Measurements from ENCODE around the gene SPTBN1. TPM values are rescaled to one million over a fixed set of nuclear protein-coding genes. Genes with fewer than 3 reads are reported as not detected.
A peak's percentile ranks its signal among the peaks of the same experiment; 100 is the strongest.

Gene SPTBN1
- total RNA-seq, 1 donor from 2014 or later: 554 TPM

DNA sequence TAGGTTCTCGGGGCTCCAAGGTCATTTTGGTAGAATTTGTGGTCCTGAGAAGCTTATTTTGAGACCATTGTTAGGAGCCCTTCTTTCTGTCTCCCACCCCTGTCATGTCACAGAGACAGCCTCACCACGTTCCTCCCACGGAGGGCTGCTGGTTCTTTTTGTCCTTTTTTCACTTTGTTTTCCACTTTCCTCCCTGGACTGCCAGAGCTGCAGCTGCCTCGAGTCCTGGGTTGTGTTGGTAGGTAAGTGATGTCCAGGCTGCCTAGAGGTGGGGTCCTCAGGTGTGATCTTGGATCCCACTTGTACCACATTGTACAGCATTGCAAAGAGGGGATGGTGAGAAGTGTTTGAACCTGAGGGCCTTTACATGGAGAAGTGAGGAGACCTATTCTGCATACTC is 137.1 kb downstream of the SPTBN1 start:
- DNase-seq (ENCODE audit: low spot score): no peak
- intact Hi-C loops (cut with DNase I): no loop called here

DNA sequence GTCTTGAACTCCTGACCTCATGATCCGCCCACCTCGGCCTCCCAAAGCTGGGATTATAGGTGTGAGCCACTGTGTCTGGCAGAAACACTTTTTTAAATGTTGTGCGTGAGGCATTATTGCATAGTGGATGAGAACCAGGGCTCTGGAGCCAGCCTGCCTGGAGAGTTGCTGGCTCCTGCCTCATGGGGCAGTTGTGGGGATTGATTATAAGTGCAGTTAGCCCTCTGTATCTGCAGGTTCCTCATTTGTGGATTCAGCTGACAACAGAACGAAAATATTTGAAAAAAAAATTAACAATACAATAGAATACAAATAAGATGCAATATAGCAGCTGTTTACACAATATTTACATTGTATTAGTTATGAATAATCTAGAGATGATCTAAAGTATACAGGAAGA is 137.9 kb downstream of the SPTBN1 start:
- DNase-seq (ENCODE audit: low spot score): no peak
- intact Hi-C loops (cut with DNase I): no loop called here

DNA sequence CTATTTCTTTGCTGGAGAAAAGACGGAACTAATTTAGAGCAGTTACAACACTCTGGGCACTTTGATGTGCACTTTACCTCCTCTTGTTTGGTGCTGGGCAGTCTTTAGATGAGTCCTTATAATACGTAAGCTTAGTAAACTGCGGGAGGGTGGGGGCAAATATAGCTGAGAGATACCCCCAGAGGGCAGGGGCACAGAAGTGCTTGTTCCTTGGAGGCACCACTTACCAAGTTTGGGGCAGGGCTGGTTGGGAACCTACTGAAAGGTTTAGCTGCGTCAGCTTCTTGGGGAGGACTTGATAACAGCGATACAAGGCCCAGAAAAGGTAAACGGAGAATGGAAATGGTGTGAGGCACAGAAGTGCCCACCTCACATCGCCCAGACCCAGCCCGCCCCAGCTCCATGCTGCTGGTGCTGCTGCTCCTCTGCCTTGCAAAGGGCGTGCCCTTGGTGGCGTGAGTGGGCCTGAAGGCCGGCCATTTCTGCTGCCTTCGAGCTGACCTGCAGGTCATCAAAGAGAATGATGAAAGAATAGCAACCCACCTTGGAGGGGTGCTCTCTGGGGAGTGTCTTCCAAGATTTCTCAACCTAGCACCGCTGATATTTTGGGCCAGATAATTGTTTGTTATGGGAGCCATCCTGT is 139.2 kb downstream of the SPTBN1 start:
- intact Hi-C loops (cut with DNase I): loop anchor here (5.0 kb wide), 1 partner anchor 37 kb away; no protein-coding TSS in a partner anchor
- no peak for DNase-seq (ENCODE audit: low spot score)

DNA sequence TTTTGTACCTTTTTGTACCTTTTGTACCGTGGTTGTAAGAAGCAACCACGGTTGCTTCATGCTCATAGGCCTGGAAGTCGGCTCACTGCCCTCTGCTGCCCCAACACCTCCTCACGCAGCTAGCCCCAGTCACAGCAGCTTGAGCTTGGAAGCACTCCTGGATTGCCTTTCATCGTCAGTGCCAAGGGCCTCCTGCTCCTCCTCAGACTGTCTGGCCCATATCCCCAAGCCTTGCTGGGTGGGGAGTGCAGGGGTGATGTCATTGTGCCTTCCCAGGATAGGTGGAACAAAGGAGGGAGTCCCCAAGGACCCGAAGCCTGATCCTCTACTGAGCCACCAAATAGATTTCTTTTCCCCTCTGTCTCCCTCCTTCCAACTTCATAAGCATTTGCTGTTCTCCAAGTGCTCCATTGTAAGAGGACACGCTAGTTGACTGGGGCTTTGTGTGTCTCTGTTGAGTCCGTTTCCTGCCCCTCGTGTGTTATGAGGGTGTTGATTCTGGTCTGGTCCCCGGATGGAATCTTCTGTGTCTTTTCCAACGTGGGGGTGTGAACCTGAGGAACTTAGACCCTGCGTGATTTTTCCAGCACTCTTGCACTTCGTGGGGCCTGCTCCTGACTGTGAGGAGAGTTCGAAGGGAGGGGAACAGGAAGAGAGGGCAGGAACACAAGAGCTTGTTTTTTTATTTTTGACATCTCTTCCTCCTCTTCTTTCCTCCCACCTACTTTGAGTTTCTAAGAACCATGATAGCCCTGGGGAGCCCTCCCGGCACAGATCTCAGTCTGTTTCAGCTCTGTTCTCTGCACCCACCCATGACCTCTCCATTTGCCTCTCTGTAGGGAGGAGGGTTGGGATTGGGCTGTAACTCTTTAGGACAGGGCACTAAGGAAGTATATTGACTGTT is 140.1 kb downstream of the SPTBN1 start:
- intact Hi-C loops (cut with DNase I): loop anchor here (5.0 kb wide), 1 partner anchor 36 kb away; no protein-coding TSS in a partner anchor
- DNase-seq (ENCODE audit: low spot score): no peak

- peak; percentile 80 for DNase-seq (ENCODE audit: low spot score)
- intact Hi-C loops (cut with DNase I): loop anchor here (5.0 kb wide), 1 partner anchor 35 kb away; no protein-coding TSS in a partner anchor
Observed at GRCh38 chr2:54597153-54597848, 141.2 kb downstream of the SPTBN1 start.

GRCh38 chr2:54598347-54599325 is 142.5 kb downstream of the SPTBN1 start:
- no peak for DNase-seq (ENCODE audit: low spot score)
- intact Hi-C loops (cut with DNase I): loop anchor here (5.0 kb wide), 1 partner anchor 34 kb away; no protein-coding TSS in a partner anchor

- intact Hi-C loops (cut with DNase I): loop anchor here (5.0 kb wide), 1 partner anchor 33 kb away; no protein-coding TSS in a partner anchor
- no peak for DNase-seq (ENCODE audit: low spot score)
Observed at GRCh38 chr2:54599326-54599710, 143.2 kb downstream of the SPTBN1 start.

DNA sequence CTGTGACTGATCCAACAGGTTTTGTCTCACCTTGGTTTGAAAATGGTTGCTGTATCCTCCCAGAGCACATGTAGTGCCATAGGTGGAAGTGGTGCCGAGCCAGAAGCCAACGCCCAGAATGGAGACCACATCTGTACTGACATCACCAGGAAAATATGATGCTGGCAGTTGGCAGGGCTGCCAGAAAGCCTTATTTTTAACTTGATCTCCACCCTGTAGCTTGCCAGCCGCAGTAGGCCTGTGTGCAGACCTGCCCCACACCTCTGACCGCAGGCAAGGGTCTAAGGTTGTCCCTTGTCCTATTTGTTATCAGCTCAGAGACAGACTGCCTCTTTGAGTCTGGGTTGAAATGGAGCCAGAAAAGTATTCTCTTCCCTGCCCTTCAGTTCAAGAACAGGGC is 143.8 kb downstream of the SPTBN1 start:
- peak; percentile 88 for DNase-seq (ENCODE audit: low spot score)
- intact Hi-C loops (cut with DNase I): loop anchor here (5.0 kb wide), 1 partner anchor 32 kb away; no protein-coding TSS in a partner anchor

- intact Hi-C loops (cut with DNase I): no loop called here
- DNase-seq (ENCODE audit: low spot score): no peak
Observed at GRCh38 chr2:54601339-54601738, 145.2 kb downstream of the SPTBN1 start.

- no peak for DNase-seq (ENCODE audit: low spot score)
- intact Hi-C loops (cut with DNase I): no loop called here
Observed at GRCh38 chr2:54602736-54603322, 146.7 kb downstream of the SPTBN1 start.

DNA sequence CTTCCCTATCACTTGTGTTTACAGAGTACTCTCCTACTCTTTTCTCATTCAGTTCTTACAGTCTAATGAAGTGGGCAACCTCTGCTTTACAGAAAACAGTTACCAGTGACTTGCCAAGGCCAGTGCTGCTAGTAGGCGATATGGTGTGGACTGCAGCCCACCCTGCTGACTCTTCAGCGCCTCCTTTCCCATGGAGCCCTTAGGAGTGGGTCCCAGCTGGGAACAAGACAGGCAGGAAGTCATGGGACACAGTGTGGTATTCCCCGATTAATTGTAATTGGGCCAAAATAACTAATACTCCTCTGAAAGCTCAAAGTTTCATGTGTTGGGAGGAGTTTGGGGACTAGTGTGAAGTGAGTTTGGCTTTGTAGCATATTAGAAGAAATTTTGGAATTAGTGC is 147.2 kb downstream of the SPTBN1 start:
- intact Hi-C loops (cut with DNase I): no loop called here
- DNase-seq (ENCODE audit: low spot score): no peak

DNA sequence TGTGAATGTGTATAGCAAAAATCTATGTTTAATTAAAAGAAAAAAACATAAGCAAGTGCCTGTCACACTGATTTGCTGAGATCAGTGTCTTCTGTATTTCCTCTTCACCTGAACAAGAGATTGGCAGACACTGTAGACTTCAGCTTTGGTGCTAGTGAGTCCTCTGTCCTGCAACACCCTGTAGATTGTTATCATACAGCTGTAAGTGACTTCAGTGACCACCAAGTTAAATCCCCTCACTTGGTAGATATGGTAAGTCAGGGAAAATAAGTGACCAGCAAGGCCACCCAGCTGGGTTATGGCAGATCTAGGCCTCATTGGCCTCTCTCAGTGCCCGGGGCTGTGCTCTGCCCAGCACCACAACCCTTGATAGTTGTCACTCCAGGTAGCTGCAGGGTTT is 147.7 kb downstream of the SPTBN1 start:
- no peak for DNase-seq (ENCODE audit: low spot score)
- intact Hi-C loops (cut with DNase I): no loop called here

GRCh38 chr2:54604871-54605270 is 148.7 kb downstream of the SPTBN1 start:
- DNase-seq (ENCODE audit: low spot score): no peak
- intact Hi-C loops (cut with DNase I): no loop called here

DNA sequence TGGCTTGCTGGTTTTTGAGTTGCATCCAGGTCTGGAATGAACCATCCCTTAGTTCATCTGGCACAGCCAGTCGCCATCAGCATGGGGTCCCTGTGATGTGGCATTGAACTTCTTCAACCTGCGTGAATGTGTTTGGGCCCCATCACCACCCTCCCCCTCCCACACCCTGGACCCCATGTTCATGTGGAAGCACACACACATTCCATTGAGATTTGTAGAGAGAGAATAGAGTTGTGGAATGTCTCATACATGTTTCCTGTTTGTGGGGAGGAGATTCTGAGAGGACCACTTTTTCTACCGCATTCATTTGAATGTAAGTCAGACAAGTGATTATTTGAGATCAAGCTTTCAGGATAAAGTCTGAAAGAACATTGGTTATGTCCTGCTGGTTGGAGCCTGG is 149.7 kb downstream of the SPTBN1 start:
- DNase-seq (ENCODE audit: low spot score): no peak
- intact Hi-C loops (cut with DNase I): no loop called here

DNA sequence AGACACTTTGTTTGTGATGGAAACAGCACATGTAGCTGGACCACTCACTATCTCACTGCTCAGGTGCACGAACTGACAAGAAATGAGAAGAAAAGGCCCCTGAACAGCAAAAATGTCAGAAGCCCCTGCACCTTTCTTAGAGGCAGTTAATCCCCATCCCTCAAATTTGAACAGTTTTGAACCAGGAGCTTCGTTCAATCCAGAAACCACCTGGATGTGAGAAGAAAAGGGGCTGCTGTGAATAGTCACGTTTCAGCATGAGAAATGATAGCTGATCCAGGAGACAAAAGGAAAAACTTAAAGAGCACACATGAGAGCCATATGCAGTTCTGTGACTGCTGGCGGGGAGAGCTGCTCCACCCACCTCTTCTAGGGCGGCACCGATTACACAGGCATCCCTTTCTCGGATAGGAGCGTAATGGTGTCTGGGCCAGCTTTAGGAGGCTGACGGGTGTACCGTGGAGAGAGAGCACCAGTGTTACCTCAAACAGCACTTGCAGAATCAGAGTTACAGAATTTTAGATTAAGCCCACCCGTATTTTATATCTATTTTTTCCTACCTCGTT is 150.3 kb downstream of the SPTBN1 start:
- no peak for DNase-seq (ENCODE audit: low spot score)
- intact Hi-C loops (cut with DNase I): no loop called here

DNA sequence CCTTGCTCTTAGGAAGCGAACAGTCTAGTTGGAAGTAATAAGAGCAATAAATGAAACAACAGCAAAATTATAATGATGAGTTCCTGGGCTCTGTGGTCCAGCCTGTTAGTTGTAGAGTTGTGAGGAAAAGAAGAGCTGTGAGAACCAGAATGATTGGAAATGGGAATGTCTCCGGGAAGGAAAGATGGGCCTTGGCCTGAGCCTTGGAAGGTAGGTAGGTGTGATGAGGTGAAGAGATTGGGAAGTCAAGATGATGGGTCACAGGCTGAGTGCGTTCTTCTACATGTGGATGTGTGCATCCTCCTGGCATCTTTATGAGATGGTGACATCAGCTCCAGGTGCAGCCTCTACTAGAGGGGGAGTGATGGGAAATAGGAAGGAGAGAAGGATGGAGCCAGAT is 152.1 kb downstream of the SPTBN1 start:
- DNase-seq (ENCODE audit: low spot score): no peak
- intact Hi-C loops (cut with DNase I): no loop called here

DNA sequence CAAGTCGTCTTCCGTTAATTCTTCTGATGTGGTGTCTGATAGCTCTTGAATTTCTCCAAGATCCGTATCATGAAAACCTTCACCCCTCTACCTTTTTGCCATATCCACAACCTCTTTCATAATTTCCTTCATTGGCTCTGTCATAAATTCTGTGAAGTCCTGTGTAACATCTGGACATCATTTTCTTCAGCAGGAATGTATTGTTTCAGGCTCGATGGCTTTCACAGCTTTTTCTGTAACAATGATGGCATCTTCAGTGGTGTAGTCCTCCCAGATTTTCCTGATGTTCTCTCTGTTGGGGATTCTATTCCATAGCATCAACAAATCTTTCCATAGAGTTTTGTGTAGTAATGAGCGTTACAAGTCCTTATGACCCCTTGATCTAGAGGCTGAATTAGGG is 153.1 kb downstream of the SPTBN1 start:
- intact Hi-C loops (cut with DNase I): no loop called here

DNA sequence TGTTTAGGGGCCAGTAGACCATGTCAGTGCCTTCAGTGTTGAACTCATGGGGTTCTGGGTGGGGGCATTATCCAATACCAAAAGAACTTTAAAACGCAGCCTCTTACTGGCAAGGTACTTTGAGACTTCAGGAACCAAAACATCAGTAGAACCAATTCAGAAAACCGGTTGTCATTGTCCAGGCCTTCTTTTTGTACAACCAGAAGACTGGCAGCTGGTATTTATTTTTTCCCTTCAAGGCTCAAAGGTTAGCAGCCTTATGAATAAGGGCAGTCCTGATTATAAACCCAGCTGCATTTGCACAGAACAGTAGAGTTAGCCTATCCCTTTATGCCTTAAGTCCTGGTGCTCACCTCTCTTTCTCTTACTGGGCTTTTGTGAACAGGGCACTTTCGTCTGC is 153.5 kb downstream of the SPTBN1 start:
- intact Hi-C loops (cut with DNase I): no loop called here

More for the DNA sequence above, 153.1 kb downstream of the SPTBN1 start:
- DNase-seq (ENCODE audit: low spot score): no peak

More for the DNA sequence above, 153.5 kb downstream of the SPTBN1 start:
- no peak for DNase-seq (ENCODE audit: low spot score)
